GM19468 (cell line): Measurements from ENCODE around the gene CCNI2.
"Not testable (repeated sequence)": the region's sequence is repeated elsewhere in the genome, so short reads cannot be mapped to it uniquely, and the experiment has no call there.

ENCODE experiments used
- ATAC-seq: cut with Tn5 transposase; IDR thresholded peaks from one replicate; pipeline ENCODE4 v1.9.1; 2021; ENCODE audit warnings: mild to moderate bottlenecking, moderate library complexity, moderate number of reproducible peaks; ENCODE audit not compliant: unreplicated experiment; ENCODE audit errors: extremely low read depth

The CCNI2 gene

GRCh38 chr5:132777209-132778069, 30.2 kb downstream of the CCNI2 start, which contains the start of gene SEPTIN8:
Gene SEPTIN8 (minus strand): TSS chr5:132777239. CDS start chr5:132777137, 102 bp downstream.
- peak; percentile 55 for ATAC-seq

GRCh38 chr5:132778129-132778528, 30.9 kb downstream of the CCNI2 start:
- ATAC-seq = no peak

- ATAC-seq = no peak
These were observed 31.6 kb downstream of the CCNI2 start for GRCh38 chr5:132778856-132779255.

- no peak for ATAC-seq
These were observed 32.7 kb downstream of the CCNI2 start for GRCh38 chr5:132779961-132780360.

- no peak for ATAC-seq
These were observed 33.4 kb downstream of the CCNI2 start for GRCh38 chr5:132780577-132780976.

GRCh38 chr5:132781029-132781428, 33.8 kb downstream of the CCNI2 start:
- ATAC-seq = no peak

GRCh38 chr5:132782101-132782500, 34.9 kb downstream of the CCNI2 start:
- no peak for ATAC-seq

GRCh38 chr5:132785365-132785764, 38.1 kb downstream of the CCNI2 start:
- ATAC-seq = no peak

GRCh38 chr5:132785864-132786263, 38.6 kb downstream of the CCNI2 start:
- no peak for ATAC-seq

GRCh38 chr5:132787076-132787475, 39.9 kb downstream of the CCNI2 start:
- ATAC-seq = no peak

GRCh38 chr5:132788508-132788907, 41.3 kb downstream of the CCNI2 start:
- ATAC-seq = no peak

GRCh38 chr5:132788990-132789886, 42.0 kb downstream of the CCNI2 start:
- ATAC-seq = no peak

- no peak for ATAC-seq
These were observed 43.1 kb downstream of the CCNI2 start for GRCh38 chr5:132790201-132790865.

GRCh38 chr5:132791026-132791425, 43.8 kb downstream of the CCNI2 start:
- ATAC-seq = no peak

- ATAC-seq = no peak
These were observed 50.4 kb downstream of the CCNI2 start for GRCh38 chr5:132797651-132798050.

GRCh38 chr5:132799392-132799791, 52.2 kb downstream of the CCNI2 start:
- no peak for ATAC-seq

GRCh38 chr5:132800545-132800944, 53.3 kb downstream of the CCNI2 start:
- no peak for ATAC-seq

- ATAC-seq = no peak
These were observed 54.9 kb downstream of the CCNI2 start for GRCh38 chr5:132802044-132802684.

GRCh38 chr5:132802685-132803066, 55.5 kb downstream of the CCNI2 start:
- not testable (repeated sequence) for ATAC-seq
